HepG2 (cell line): ENCODE results near the gene FAM221A. TPM values are rescaled to one million over a fixed set of nuclear protein-coding genes. Genes with fewer than 3 reads are reported as not detected.

Experiments
- ATAC-seq: fragments of 200-7000 bp; cut with Tn5 transposase; 3 replicates; pipeline ENCODE4 v1.9.1; 2020; ENCODE audit warnings: mild to moderate bottlenecking, moderate library complexity
- BruUV-seq: library from RNA; stranded (reverse); fragments of 400-500 nt; replicated peaks from 2 replicates; lab custom pipeline; 2021; lab: Mats Ljungman, UMichigan
- CTCF ChIA-PET: fragments of 300-600 bp; formaldehyde crosslinking; extraction: SDS; loops from one replicate; lab custom pipeline; 2021; ENCODE audit warnings: low total read pairs, inconsistent platforms, low intra/inter-chr PET ratio; lab: Yijun Ruan, JAX
- POLR2A ChIA-PET: fragments of 350-600 bp; sonication (Branson Sonifier 250); formaldehyde crosslinking; loops from one replicate; lab custom pipeline; 2020; ENCODE audit warnings: antibody characterized with exemption, inconsistent platforms; lab: Yijun Ruan, JAX
- DNase-seq: peaks from one replicate; pipeline ENCODE4 v3.0.0-alpha.2; 2015; ENCODE audit warnings: low spot score
- FAIRE-seq: peaks from 3 replicates; lab custom pipeline; 2011; peaks lifted over from hg19 to GRCh38; lab: Jason Lieb, UNC
- H2AFZ ChIP-seq: one replicate; pipeline ENCODE4 v1.6.1; 2011; ENCODE audit warnings: low read length, inconsistent platforms
- H3K27ac ChIP-seq: fragments of 300-600 bp; 3 replicates; pipeline ENCODE4 v1.8.0; 2011; ENCODE audit warnings: mixed run types, mild to moderate bottlenecking, mixed read lengths, low read length, inconsistent platforms; ENCODE audit not compliant: insufficient read depth; ENCODE audit errors: extremely low read length
- H3K27me3 ChIP-seq, 2 experiments: fragments of 200-600 bp in 1 of 2; 2 replicates in 1 of 2; 3 replicates in 1 of 2; pipeline versions ENCODE4 v1.6.0 to v1.8.0; 2011; ENCODE audit warnings: low read length in 2 of 2, mild to moderate bottlenecking in 2 of 2, moderate library complexity in 2 of 2, inconsistent platforms in 1 of 2; ENCODE audit not compliant: insufficient read depth in 2 of 2, control insufficient read depth in 1 of 2
- H3K36me3 ChIP-seq, 2 experiments: fragments of 200-600 bp in 1 of 2; replicated peaks in 1 of 2; 2 replicates in 1 of 2; 3 replicates in 1 of 2; pipeline versions ENCODE4 v1.5.1 to v1.8.0; 2011; ENCODE audit warnings: low read length in 2 of 2, inconsistent platforms in 1 of 2; ENCODE audit not compliant: insufficient read depth in 2 of 2, control insufficient read depth in 1 of 2
- H3K4me1 ChIP-seq: 2 replicates; pipeline ENCODE4 v1.5.1; 2012; ENCODE audit warnings: low read length, inconsistent platforms; ENCODE audit not compliant: insufficient read depth
- H3K4me2 ChIP-seq: 2 replicates; pipeline ENCODE4 v1.6.0; 2011; ENCODE audit warnings: low read depth, low read length, inconsistent platforms
- H3K4me3 ChIP-seq, 3 experiments: fragments of 200-600 bp in 1 of 3; sonication (generic), shearing (Covaris generic) in 1 of 3; replicated peaks in 1 of 3; 2 replicates each; pipeline ENCODE4 v1.5.1; 2011 to 2016; ENCODE audit warnings: low read length in 3 of 3, inconsistent platforms in 2 of 3, low read depth in 2 of 3, mild to moderate bottlenecking in 2 of 3, control low read depth in 1 of 3, mixed read lengths in 1 of 3; ENCODE audit not compliant: insufficient read depth in 1 of 3
- H3K79me2 ChIP-seq: one replicate; pipeline ENCODE4 v1.6.1; 2011; ENCODE audit warnings: low read length, inconsistent platforms; ENCODE audit not compliant: insufficient read depth
- H3K9ac ChIP-seq: 2 replicates; pipeline ENCODE4 v1.6.0; 2011; ENCODE audit warnings: mild to moderate bottlenecking, low read depth, low read length, inconsistent platforms; ENCODE audit not compliant: insufficient read depth
- H3K9me3 ChIP-seq: 2 replicates; pipeline ENCODE4 v1.5.1; 2012; ENCODE audit warnings: mild to moderate bottlenecking, low read length
- H4K20me1 ChIP-seq: 2 replicates; pipeline ENCODE4 v1.6.0; 2011; ENCODE audit warnings: inconsistent platforms, mild to moderate bottlenecking, low read length, moderate library complexity; ENCODE audit not compliant: insufficient read depth
- CTCF ChIP-seq: sonication (generic); formaldehyde crosslinking; IDR thresholded peaks from 2 replicates; pipeline ENCODE4 v1.5.0; 2020; ENCODE audit warnings: mild to moderate bottlenecking, missing genetic modification reagents, moderate library complexity
- E2F5 ChIP-seq: sonication (generic); formaldehyde crosslinking; conservative IDR thresholded peaks from 2 replicates; pipeline ENCODE4 v1.4.0; 2020; ENCODE audit warnings: missing genetic modification reagents
- MATR3 ChIP-seq: sonication (generic); formaldehyde crosslinking; IDR thresholded peaks from 2 replicates; pipeline ENCODE4 v1.4.0; 2020; ENCODE audit warnings: missing genetic modification reagents
- MED8 ChIP-seq: sonication (generic); formaldehyde crosslinking; IDR thresholded peaks from 2 replicates; pipeline ENCODE4 v1.8.1; 2023; ENCODE audit warnings: mild to moderate bottlenecking, missing genetic modification reagents; ENCODE audit not compliant: insufficient replicate concordance
- NCOA5 ChIP-seq: sonication (generic); formaldehyde crosslinking; IDR thresholded peaks from 2 replicates; pipeline ENCODE4 v1.4.0; 2020; ENCODE audit warnings: missing genetic modification reagents
- RARG ChIP-seq: sonication (generic); formaldehyde crosslinking; IDR thresholded peaks from 2 replicates; pipeline ENCODE4 v1.4.0; 2020; ENCODE audit warnings: low read depth, mild to moderate bottlenecking, missing genetic modification reagents
- THRA ChIP-seq: sonication (generic); formaldehyde crosslinking; IDR thresholded peaks from 2 replicates; pipeline ENCODE4 v1.4.0; 2020; ENCODE audit warnings: missing genetic modification reagents, borderline replicate concordance
- ZNF337 ChIP-seq: sonication (generic); formaldehyde crosslinking; IDR thresholded peaks from 2 replicates; pipeline ENCODE4 v1.5.1; 2020; ENCODE audit warnings: missing genetic modification reagents, low read depth, mild to moderate bottlenecking, borderline replicate concordance
- WGBS: methylation state at CpG from one replicate; pipeline ENCODE4 v1.1.6; 2017; ENCODE audit warnings: low lambda C conversion rate; 5-methylcytosine and 5-hydroxymethylcytosine counted together
- in situ Hi-C: cut with HindIII; loops from 2 replicates; pipeline ENCODE4 v1.10.0; 2017; ENCODE audit warnings: low pct_unique_long_range_greater_than_20kb; ENCODE audit not compliant: extremely low pct_ligation_motif_present
- intact Hi-C: fragments of 100-400 bp; cut with micrococcal nuclease; formaldehyde crosslinking; loops from one replicate; pipeline ENCODE4 v1.10.0; 2022; ENCODE audit not compliant: unreplicated experiment
- polyA plus RNA-seq, 8 experiments: library from polyadenylated mRNA; depleted of rRNA in 3 of 8; stranded (reverse) in 7 of 8; unstranded in 1 of 8; fragments of >200 nt; fragmentation: Illumina TruSeq in 4 of 8; extraction: Trizol in 4 of 8; gene quantifications; 2 replicates each; pipeline versions ENCODE4 v1.2.1 to v1.2.3, GENCODE V29; 2011 to 2016; ENCODE audit warnings: low read depth in 4 of 8, missing spikeins in 1 of 8, mixed read lengths in 1 of 8; ENCODE audit not compliant: insufficient read depth in 1 of 8
- total RNA-seq, 5 experiments: library from RNA; depleted of rRNA; stranded (reverse); fragments of >200 nt; fragmentation: Illumina TruSeq; extraction: Trizol; gene quantifications; 2 replicates each; pipeline ENCODE4 v1.2.3, GENCODE V29; 2016; ENCODE audit warnings: low read depth in 1 of 5
- TF ChIP-seq, protein P1 (sequence below): sonication (generic); formaldehyde crosslinking; IDR thresholded peaks from 2 replicates; pipeline ENCODE4 v1.4.0; 2020; ENCODE audit warnings: missing genetic modification reagents, borderline replicate concordance
- TF ChIP-seq, protein P2 (sequence below): sonication (generic); formaldehyde crosslinking; IDR thresholded peaks from 2 replicates; pipeline ENCODE4 v1.4.0; 2020; ENCODE audit warnings: missing genetic modification reagents
- TF ChIP-seq, protein P3 (sequence below): sonication (generic); formaldehyde crosslinking; IDR thresholded peaks from 2 replicates; pipeline ENCODE4 v1.5.1; 2020; ENCODE audit warnings: missing genetic modification reagents, mild to moderate bottlenecking, borderline replicate concordance

The FAM221A gene
- total and polyA plus RNA-seq, 2 of the 13 experiments (the other 11 are each of a cell fraction or from before 2014, with no cell fraction given): 0.08 TPM; not detected in 1

GRCh38 chr7:23662124-23662983 lies 17.6 kb upstream of the FAM221A start:
- FAIRE-seq: no peak
- no peaks in the 10 kb centered on the region for H3K27me3 ChIP-seq
- no TSS peak for BruUV-seq
- no peak overlapping the region for H3K9ac ChIP-seq
- H3K36me3 ChIP-seq: no peaks in the 10 kb centered on the region
- no peak overlapping the region for H3K4me3 ChIP-seq
- DNase-seq: no peak
- under 1% methylated on average over 4 of the region's 8 CpGs for WGBS
- in situ Hi-C loops (no loop called here), intact Hi-C loops (no loop called here)
- H3K4me2 ChIP-seq: no peak overlapping the region
- no peaks in the 10 kb centered on the region for H3K4me1 ChIP-seq
- no peak overlapping the region for H3K27ac ChIP-seq
- H3K9me3 ChIP-seq: no peaks in the 10 kb centered on the region; the same call in 1 of the 2 replicates
- no peak overlapping the region for H2AFZ ChIP-seq
- ChIA-PET POLR2A (no interaction called here), CTCF (no interaction called here)
- no peaks in the 10 kb centered on the region for H4K20me1 ChIP-seq
- no peak for ATAC-seq
- no peaks in the 10 kb centered on the region for H3K79me2 ChIP-seq
- TF ChIP-seq MED8 (CRISPR knock-in tag): no peak
- TF ChIP-seq CTCF (CRISPR knock-in tag): peak; percentile 17; the same call in 1 of the 2 replicates
- no peak for TF ChIP-seq THRA (CRISPR knock-in tag)
- TF ChIP-seq, protein P1, sequence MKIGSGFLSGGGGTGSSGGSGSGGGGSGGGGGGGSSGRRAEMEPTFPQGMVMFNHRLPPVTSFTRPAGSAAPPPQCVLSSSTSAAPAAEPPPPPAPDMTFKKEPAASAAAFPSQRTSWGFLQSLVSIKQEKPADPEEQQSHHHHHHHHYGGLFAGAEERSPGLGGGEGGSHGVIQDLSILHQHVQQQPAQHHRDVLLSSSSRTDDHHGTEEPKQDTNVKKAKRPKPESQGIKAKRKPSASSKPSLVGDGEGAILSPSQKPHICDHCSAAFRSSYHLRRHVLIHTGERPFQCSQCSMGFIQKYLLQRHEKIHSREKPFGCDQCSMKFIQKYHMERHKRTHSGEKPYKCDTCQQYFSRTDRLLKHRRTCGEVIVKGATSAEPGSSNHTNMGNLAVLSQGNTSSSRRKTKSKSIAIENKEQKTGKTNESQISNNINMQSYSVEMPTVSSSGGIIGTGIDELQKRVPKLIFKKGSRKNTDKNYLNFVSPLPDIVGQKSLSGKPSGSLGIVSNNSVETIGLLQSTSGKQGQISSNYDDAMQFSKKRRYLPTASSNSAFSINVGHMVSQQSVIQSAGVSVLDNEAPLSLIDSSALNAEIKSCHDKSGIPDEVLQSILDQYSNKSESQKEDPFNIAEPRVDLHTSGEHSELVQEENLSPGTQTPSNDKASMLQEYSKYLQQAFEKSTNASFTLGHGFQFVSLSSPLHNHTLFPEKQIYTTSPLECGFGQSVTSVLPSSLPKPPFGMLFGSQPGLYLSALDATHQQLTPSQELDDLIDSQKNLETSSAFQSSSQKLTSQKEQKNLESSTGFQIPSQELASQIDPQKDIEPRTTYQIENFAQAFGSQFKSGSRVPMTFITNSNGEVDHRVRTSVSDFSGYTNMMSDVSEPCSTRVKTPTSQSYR (CRISPR knock-in tag): no peak
- TF ChIP-seq, protein P2, sequence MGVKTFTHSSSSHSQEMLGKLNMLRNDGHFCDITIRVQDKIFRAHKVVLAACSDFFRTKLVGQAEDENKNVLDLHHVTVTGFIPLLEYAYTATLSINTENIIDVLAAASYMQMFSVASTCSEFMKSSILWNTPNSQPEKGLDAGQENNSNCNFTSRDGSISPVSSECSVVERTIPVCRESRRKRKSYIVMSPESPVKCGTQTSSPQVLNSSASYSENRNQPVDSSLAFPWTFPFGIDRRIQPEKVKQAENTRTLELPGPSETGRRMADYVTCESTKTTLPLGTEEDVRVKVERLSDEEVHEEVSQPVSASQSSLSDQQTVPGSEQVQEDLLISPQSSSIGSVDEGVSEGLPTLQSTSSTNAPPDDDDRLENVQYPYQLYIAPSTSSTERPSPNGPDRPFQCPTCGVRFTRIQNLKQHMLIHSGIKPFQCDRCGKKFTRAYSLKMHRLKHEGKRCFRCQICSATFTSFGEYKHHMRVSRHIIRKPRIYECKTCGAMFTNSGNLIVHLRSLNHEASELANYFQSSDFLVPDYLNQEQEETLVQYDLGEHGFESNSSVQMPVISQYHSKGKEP (CRISPR knock-in tag): no peak
- TF ChIP-seq, protein P3, sequence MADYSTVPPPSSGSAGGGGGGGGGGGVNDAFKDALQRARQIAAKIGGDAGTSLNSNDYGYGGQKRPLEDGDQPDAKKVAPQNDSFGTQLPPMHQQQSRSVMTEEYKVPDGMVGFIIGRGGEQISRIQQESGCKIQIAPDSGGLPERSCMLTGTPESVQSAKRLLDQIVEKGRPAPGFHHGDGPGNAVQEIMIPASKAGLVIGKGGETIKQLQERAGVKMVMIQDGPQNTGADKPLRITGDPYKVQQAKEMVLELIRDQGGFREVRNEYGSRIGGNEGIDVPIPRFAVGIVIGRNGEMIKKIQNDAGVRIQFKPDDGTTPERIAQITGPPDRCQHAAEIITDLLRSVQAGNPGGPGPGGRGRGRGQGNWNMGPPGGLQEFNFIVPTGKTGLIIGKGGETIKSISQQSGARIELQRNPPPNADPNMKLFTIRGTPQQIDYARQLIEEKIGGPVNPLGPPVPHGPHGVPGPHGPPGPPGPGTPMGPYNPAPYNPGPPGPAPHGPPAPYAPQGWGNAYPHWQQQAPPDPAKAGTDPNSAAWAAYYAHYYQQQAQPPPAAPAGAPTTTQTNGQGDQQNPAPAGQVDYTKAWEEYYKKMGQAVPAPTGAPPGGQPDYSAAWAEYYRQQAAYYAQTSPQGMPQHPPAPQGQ (CRISPR knock-in tag): no peak
- no peak for TF ChIP-seq MATR3
- no peak for TF ChIP-seq NCOA5 (CRISPR knock-in tag)
- TF ChIP-seq E2F5 (CRISPR knock-in tag): no peak
- TF ChIP-seq RARG (CRISPR knock-in tag): no peak
- no peak for TF ChIP-seq ZNF337
